GM23338 (cell line): Measurements from ENCODE around the gene IBSP. TPM values are rescaled to one million over a fixed set of nuclear protein-coding genes. Genes with fewer than 3 reads are reported as not detected.

Experiments used
- ATAC-seq: fragments of 200-7000 bp; cut with Tn5 transposase; 3 replicates; pipeline ENCODE4 v1.9.1; 2020
- DNase-seq: peaks from one replicate; pipeline ENCODE4 v3.0.0-alpha.2; 2015; ENCODE audit warnings: low spot score
- H2AFZ ChIP-seq: fragments of 200-600 bp; sonication (generic); 2 replicates; pipeline ENCODE4 v1.8.0; 2016; ENCODE audit warnings: antibody characterized with exemption, mild to moderate bottlenecking, moderate library complexity
- H3F3A ChIP-seq: fragments of 200-600 bp; sonication (generic); replicated peaks from 2 replicates; pipeline ENCODE4 v1.8.0; 2017; ENCODE audit warnings: antibody characterized with exemption, mixed run types, low read depth
- H3K27ac ChIP-seq: fragments of 200-600 bp; sonication (generic); 2 replicates; pipeline ENCODE4 v1.6.1; 2016; ENCODE audit warnings: low read depth
- H3K27me3 ChIP-seq: fragments of 200-600 bp; sonication (generic); 2 replicates; pipeline ENCODE4 v1.8.0; 2016; ENCODE audit warnings: mild to moderate bottlenecking, mixed run types, moderate library complexity; ENCODE audit not compliant: insufficient read depth
- H3K36me3 ChIP-seq: fragments of 200-600 bp; sonication (generic); 2 replicates; pipeline ENCODE4 v1.8.0; 2016; ENCODE audit warnings: mild to moderate bottlenecking; ENCODE audit not compliant: insufficient read depth
- H3K4me1 ChIP-seq: fragments of 200-600 bp; sonication (generic); 2 replicates; pipeline ENCODE4 v1.8.0; 2016; ENCODE audit warnings: mild to moderate bottlenecking, moderate library complexity; ENCODE audit not compliant: insufficient read depth
- H3K4me2 ChIP-seq: fragments of 200-600 bp; sonication (generic); 2 replicates; pipeline ENCODE4 v1.7.1; 2017; ENCODE audit warnings: mixed run types
- H3K4me3 ChIP-seq: fragments of 200-600 bp; sonication (generic); 2 replicates; pipeline ENCODE4 v1.6.1; 2016; ENCODE audit warnings: mixed run types
- H3K79me2 ChIP-seq: fragments of 200-600 bp; sonication (generic); replicated peaks from 2 replicates; pipeline ENCODE4 v1.8.0; 2017; ENCODE audit warnings: mild to moderate bottlenecking; ENCODE audit not compliant: insufficient read depth
- H3K9me2 ChIP-seq: fragments of 200-600 bp; sonication (generic); 2 replicates; pipeline ENCODE4 v1.8.0; 2017; ENCODE audit not compliant: insufficient read depth
- H4K20me1 ChIP-seq: fragments of 200-600 bp; sonication (generic); replicated peaks from 2 replicates; pipeline ENCODE4 v1.8.0; 2017; ENCODE audit warnings: mild to moderate bottlenecking; ENCODE audit not compliant: insufficient read depth
- H3K27ac Mint-ChIP-seq: 2 replicates; pipeline ENCODE4 v1.8.0; 2020; ENCODE audit warnings: inconsistent platforms, mild to moderate bottlenecking, moderate library complexity, mixed read lengths
- H3K27me3 Mint-ChIP-seq: 3 replicates; pipeline ENCODE4 v1.8.0; 2022; ENCODE audit warnings: low read depth, mild to moderate bottlenecking, moderate library complexity, mixed read lengths, inconsistent platforms; ENCODE audit not compliant: insufficient read depth, poor library complexity
- H3K36me3 Mint-ChIP-seq: 3 replicates; pipeline ENCODE4 v1.8.0; 2021; ENCODE audit warnings: low read depth, mild to moderate bottlenecking, inconsistent platforms, moderate library complexity, mixed read lengths
- H3K4me1 Mint-ChIP-seq: 3 replicates; pipeline ENCODE4 v1.8.0; 2020; ENCODE audit warnings: mild to moderate bottlenecking, inconsistent platforms, mixed read lengths
- H3K4me3 Mint-ChIP-seq: 3 replicates; pipeline ENCODE4 v1.8.0; 2021; ENCODE audit warnings: moderate library complexity, mild to moderate bottlenecking, inconsistent platforms, mixed read lengths
- H3K9me3 Mint-ChIP-seq: 3 replicates; pipeline ENCODE4 v1.8.0; 2020; ENCODE audit warnings: moderate library complexity, mild to moderate bottlenecking, inconsistent platforms, mixed read lengths
- CREB1 ChIP-seq: fragments of 250-450 bp; sonication (Bioruptor Pico); IDR thresholded peaks from 2 replicates; pipeline ENCODE4 v1.5.0; 2020; ENCODE audit warnings: low read depth, mild to moderate bottlenecking, moderate library complexity
- EZH2 ChIP-seq: fragments of 200-600 bp; sonication (generic); IDR thresholded peaks from one replicate; pipeline ENCODE4 v1.8.0; 2017; ENCODE audit warnings: antibody characterized with exemption, mild to moderate bottlenecking, low read depth; ENCODE audit not compliant: unreplicated experiment
- JUNB ChIP-seq: IDR thresholded peaks from one replicate; pipeline ENCODE4 v1.6.1; 2016; ENCODE audit warnings: antibody characterized with exemption; ENCODE audit not compliant: unreplicated experiment
- POLR2AphosphoS5 ChIP-seq: IDR thresholded peaks from 2 replicates; pipeline ENCODE4 v1.6.1; 2016; ENCODE audit warnings: antibody characterized with exemption, low read depth
- STAT1 ChIP-seq: IDR thresholded peaks from one replicate; pipeline ENCODE4 v1.6.1; 2016; ENCODE audit warnings: antibody characterized with exemption; ENCODE audit not compliant: unreplicated experiment
- ZNF114 ChIP-seq: fragments of 250-450 bp; sonication (Bioruptor Pico); IDR thresholded peaks from 2 replicates; pipeline ENCODE4 v1.5.0; 2020; ENCODE audit warnings: mild to moderate bottlenecking, moderate library complexity
- polyA plus RNA-seq: library from polyadenylated mRNA; unstranded; fragments of >200 nt; fragmentation: Nextera tagmentation; extraction: Ambion mirVana; gene quantifications from 2 replicates; pipeline ENCODE4 v1.2.1, GENCODE V29; 2016
- total RNA-seq: library from RNA; depleted of rRNA; stranded (reverse); fragments of >200 nt; shearing (Covaris generic); gene quantifications from 2 replicates; pipeline ENCODE4 v1.2.3, GENCODE V29; 2014
- TF ChIP-seq, protein P1 (sequence below): fragments of 250-450 bp; sonication (Bioruptor Pico); IDR thresholded peaks from 2 replicates; pipeline ENCODE4 v1.5.0; 2020; ENCODE audit warnings: mild to moderate bottlenecking, moderate library complexity
- TF ChIP-seq, protein P2 (sequence below): IDR thresholded peaks from one replicate; pipeline ENCODE4 v1.6.1; 2018; ENCODE audit warnings: antibody characterized with exemption; ENCODE audit not compliant: unreplicated experiment
- TF ChIP-seq, protein P3 (sequence below): IDR thresholded peaks from 2 replicates; pipeline ENCODE4 v1.6.1; 2016; ENCODE audit warnings: antibody characterized with exemption

IBSP gene
- total and polyA plus RNA-seq, 2 experiments from 2014 or later: not detected

GRCh38 chr4:87781569-87781968, 17.8 kb upstream of the IBSP start:
- H4K20me1 ChIP-seq: no peaks in the 10 kb centered on the region
- H3K27me3 Mint-ChIP-seq: no peaks in the 10 kb centered on the region
- no peak for ATAC-seq
- DNase-seq: no peak
- TF ChIP-seq STAT1 (no peak), JUNB (no peak), CREB1 (CRISPR knock-in tag) (no peak), ZNF114 (no peak), EZH2 (no peak), POLR2AphosphoS5 (no peak)
- TF ChIP-seq, protein P1, sequence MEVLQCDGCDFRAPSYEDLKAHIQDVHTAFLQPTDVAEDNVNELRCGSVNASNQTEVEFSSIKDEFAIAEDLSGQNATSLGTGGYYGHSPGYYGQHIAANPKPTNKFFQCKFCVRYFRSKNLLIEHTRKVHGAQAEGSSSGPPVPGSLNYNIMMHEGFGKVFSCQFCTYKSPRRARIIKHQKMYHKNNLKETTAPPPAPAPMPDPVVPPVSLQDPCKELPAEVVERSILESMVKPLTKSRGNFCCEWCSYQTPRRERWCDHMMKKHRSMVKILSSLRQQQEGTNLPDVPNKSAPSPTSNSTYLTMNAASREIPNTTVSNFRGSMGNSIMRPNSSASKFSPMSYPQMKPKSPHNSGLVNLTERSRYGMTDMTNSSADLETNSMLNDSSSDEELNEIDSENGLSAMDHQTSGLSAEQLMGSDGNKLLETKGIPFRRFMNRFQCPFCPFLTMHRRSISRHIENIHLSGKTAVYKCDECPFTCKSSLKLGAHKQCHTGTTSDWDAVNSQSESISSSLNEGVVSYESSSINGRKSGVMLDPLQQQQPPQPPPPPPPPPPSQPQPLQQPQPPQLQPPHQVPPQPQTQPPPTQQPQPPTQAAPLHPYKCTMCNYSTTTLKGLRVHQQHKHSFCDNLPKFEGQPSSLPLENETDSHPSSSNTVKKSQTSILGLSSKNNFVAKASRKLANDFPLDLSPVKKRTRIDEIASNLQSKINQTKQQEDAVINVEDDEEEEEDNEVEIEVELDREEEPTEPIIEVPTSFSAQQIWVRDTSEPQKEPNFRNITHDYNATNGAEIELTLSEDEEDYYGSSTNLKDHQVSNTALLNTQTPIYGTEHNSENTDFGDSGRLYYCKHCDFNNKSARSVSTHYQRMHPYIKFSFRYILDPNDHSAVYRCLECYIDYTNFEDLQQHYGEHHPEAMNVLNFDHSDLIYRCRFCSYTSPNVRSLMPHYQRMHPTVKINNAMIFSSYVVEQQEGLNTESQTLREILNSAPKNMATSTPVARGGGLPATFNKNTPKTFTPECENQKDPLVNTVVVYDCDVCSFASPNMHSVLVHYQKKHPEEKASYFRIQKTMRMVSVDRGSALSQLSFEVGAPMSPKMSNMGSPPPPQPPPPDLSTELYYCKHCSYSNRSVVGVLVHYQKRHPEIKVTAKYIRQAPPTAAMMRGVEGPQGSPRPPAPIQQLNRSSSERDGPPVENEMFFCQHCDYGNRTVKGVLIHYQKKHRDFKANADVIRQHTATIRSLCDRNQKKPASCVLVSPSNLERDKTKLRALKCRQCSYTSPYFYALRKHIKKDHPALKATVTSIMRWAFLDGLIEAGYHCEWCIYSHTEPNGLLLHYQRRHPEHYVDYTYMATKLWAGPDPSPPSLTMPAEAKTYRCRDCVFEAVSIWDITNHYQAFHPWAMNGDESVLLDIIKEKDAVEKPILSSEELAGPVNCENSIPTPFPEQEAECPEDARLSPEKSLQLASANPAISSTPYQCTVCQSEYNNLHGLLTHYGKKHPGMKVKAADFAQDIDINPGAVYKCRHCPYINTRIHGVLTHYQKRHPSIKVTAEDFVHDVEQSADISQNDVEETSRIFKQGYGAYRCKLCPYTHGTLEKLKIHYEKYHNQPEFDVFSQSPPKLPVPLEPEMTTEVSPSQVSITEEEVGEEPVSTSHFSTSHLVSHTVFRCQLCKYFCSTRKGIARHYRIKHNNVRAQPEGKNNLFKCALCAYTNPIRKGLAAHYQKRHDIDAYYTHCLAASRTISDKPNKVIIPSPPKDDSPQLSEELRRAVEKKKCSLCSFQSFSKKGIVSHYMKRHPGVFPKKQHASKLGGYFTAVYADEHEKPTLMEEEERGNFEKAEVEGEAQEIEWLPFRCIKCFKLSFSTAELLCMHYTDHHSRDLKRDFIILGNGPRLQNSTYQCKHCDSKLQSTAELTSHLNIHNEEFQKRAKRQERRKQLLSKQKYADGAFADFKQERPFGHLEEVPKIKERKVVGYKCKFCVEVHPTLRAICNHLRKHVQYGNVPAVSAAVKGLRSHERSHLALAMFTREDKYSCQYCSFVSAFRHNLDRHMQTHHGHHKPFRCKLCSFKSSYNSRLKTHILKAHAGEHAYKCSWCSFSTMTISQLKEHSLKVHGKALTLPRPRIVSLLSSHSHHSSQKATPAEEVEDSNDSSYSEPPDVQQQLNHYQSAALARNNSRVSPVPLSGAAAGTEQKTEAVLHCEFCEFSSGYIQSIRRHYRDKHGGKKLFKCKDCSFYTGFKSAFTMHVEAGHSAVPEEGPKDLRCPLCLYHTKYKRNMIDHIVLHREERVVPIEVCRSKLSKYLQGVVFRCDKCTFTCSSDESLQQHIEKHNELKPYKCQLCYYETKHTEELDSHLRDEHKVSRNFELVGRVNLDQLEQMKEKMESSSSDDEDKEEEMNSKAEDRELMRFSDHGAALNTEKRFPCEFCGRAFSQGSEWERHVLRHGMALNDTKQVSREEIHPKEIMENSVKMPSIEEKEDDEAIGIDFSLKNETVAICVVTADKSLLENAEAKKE: no peak
- TF ChIP-seq, protein P2, sequence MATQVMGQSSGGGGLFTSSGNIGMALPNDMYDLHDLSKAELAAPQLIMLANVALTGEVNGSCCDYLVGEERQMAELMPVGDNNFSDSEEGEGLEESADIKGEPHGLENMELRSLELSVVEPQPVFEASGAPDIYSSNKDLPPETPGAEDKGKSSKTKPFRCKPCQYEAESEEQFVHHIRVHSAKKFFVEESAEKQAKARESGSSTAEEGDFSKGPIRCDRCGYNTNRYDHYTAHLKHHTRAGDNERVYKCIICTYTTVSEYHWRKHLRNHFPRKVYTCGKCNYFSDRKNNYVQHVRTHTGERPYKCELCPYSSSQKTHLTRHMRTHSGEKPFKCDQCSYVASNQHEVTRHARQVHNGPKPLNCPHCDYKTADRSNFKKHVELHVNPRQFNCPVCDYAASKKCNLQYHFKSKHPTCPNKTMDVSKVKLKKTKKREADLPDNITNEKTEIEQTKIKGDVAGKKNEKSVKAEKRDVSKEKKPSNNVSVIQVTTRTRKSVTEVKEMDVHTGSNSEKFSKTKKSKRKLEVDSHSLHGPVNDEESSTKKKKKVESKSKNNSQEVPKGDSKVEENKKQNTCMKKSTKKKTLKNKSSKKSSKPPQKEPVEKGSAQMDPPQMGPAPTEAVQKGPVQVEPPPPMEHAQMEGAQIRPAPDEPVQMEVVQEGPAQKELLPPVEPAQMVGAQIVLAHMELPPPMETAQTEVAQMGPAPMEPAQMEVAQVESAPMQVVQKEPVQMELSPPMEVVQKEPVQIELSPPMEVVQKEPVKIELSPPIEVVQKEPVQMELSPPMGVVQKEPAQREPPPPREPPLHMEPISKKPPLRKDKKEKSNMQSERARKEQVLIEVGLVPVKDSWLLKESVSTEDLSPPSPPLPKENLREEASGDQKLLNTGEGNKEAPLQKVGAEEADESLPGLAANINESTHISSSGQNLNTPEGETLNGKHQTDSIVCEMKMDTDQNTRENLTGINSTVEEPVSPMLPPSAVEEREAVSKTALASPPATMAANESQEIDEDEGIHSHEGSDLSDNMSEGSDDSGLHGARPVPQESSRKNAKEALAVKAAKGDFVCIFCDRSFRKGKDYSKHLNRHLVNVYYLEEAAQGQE: no peak
- TF ChIP-seq, protein P3, sequence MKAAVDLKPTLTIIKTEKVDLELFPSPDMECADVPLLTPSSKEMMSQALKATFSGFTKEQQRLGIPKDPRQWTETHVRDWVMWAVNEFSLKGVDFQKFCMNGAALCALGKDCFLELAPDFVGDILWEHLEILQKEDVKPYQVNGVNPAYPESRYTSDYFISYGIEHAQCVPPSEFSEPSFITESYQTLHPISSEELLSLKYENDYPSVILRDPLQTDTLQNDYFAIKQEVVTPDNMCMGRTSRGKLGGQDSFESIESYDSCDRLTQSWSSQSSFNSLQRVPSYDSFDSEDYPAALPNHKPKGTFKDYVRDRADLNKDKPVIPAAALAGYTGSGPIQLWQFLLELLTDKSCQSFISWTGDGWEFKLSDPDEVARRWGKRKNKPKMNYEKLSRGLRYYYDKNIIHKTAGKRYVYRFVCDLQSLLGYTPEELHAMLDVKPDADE: no peak
- H3K4me2 ChIP-seq: no peak overlapping the region
- no peaks in the 10 kb centered on the region for H3K79me2 ChIP-seq
- no peaks in the 10 kb centered on the region for H3F3A ChIP-seq
- no peak overlapping the region for H3K4me3 ChIP-seq
- no peaks in the 10 kb centered on the region for H3K36me3 ChIP-seq
- no peak overlapping the region for H2AFZ ChIP-seq
- H3K4me3 Mint-ChIP-seq: no peak overlapping the region
- H3K9me3 Mint-ChIP-seq: no peaks in the 10 kb centered on the region
- H3K9me2 ChIP-seq: peaks cover 4% of the 10 kb centered on the region; the same call in 1 of the 2 replicates
- no peak overlapping the region for H3K27ac Mint-ChIP-seq
- no peaks in the 10 kb centered on the region for H3K4me1 Mint-ChIP-seq
- no peaks in the 10 kb centered on the region for H3K4me1 ChIP-seq
- no peaks in the 10 kb centered on the region for H3K36me3 Mint-ChIP-seq
- H3K27ac ChIP-seq: no peak overlapping the region
- no peaks in the 10 kb centered on the region for H3K27me3 ChIP-seq
